ENCODE data around the gene ATP1B4. TPM values are rescaled to one million over a fixed set of nuclear protein-coding genes. Genes with fewer than 3 reads are reported as not detected.

Gene ATP1B4
- total and polyA plus RNA-seq, 8 donors = 0.04 to 0.08 (median 0.04) TPM; not detected in 5

- intact Hi-C loops (cut with DNase I) = no loop called here
- H3K27me3 ChIP-seq = no peaks in the 10 kb centered on the region
- H3K27ac ChIP-seq = no peak overlapping the region
- no peak for ATAC-seq
- no peak overlapping the region for H3K4me3 ChIP-seq
- no peak for DNase-seq
- H3K36me3 ChIP-seq = no peaks in the 10 kb centered on the region
- no peaks in the 10 kb centered on the region for H3K4me1 ChIP-seq
- H3K9me3 ChIP-seq = no peaks in the 10 kb centered on the region
- no peak for TF ChIP-seq CTCF (IDR thresholded peaks at IDR 0.05)
These were observed 3.0 kb upstream of the ATP1B4 start for GRCh38 chrX:120358737-120359456.

- DNase-seq (peak in 3 of 4 donors; percentile 5 to 58 (median 32)), ATAC-seq (peak; percentile 70)
- Histone ChIP-seq H3K9me3 (no peaks in the 10 kb centered on the region), H3K27ac (no peak overlapping the region), H3K36me3 (no peaks in the 10 kb centered on the region), H3K4me1 (no peaks in the 10 kb centered on the region), H3K4me3 (no peak overlapping the region), H3K27me3 (no peaks in the 10 kb centered on the region)
- intact Hi-C loops (cut with DNase I) = no loop called here
- TF ChIP-seq CTCF (IDR thresholded peaks at IDR 0.05) = peak in 1 of 2 donors; percentile 38
These were observed 3.4 kb downstream of the ATP1B4 start for GRCh38 chrX:120365320-120365719.

GRCh38 chrX:120365968-120366367, 4.1 kb downstream of the ATP1B4 start:
- no peak for ATAC-seq
- intact Hi-C loops (cut with DNase I) = no loop called here
- no peak overlapping the region for H3K27ac ChIP-seq

GRCh38 chrX:120366794-120367193, 4.9 kb downstream of the ATP1B4 start:
- Histone ChIP-seq H3K27me3 (no peaks in the 10 kb centered on the region), H3K36me3 (no peaks in the 10 kb centered on the region), H3K9me3 (no peaks in the 10 kb centered on the region), H3K27ac (no peak overlapping the region), H3K4me3 (no peak overlapping the region), H3K4me1 (no peaks in the 10 kb centered on the region)
- ATAC-seq (no peak), DNase-seq (no peak)
- intact Hi-C loops (cut with DNase I) = no loop called here
- TF ChIP-seq CTCF (IDR thresholded peaks at IDR 0.05) = no peak

More at GRCh38 chrX:120365968-120366367, 4.1 kb downstream of the ATP1B4 start:
- no peak for TF ChIP-seq CTCF (IDR thresholded peaks at IDR 0.05)
- H3K9me3 ChIP-seq = no peaks in the 10 kb centered on the region
- H3K4me1 ChIP-seq = no peaks in the 10 kb centered on the region
- DNase-seq = no peak
- H3K27me3 ChIP-seq = no peaks in the 10 kb centered on the region
- no peak overlapping the region for H3K4me3 ChIP-seq
- H3K36me3 ChIP-seq = no peaks in the 10 kb centered on the region

GRCh38 chrX:120367402-120368109, 5.7 kb downstream of the ATP1B4 start:
- Histone ChIP-seq H3K4me3 (no peak overlapping the region), H3K4me1 (no peaks in the 10 kb centered on the region), H3K27ac (no peak overlapping the region), H3K36me3 (no peaks in the 10 kb centered on the region), H3K27me3 (no peaks in the 10 kb centered on the region), H3K9me3 (no peaks in the 10 kb centered on the region)
- TF ChIP-seq CTCF (IDR thresholded peaks at IDR 0.05) = no peak
- DNase-seq (no peak), ATAC-seq (no peak)
- intact Hi-C loops (cut with DNase I) = no loop called here

All from left lung (tissue), 10 donors.